Right lobe of liver (tissue), 6 donors: ENCODE results near the gene AEBP1. TPM values are rescaled to one million over a fixed set of nuclear protein-coding genes. Genes with fewer than 3 reads are reported as not detected.

ENCODE experiments used
- ATAC-seq, 4 donors: fragments of 200-7000 bp; cut with Tn5 transposase; one replicate each; pipeline ENCODE4 v1.9.1; 2020; ENCODE audit warnings: mild to moderate bottlenecking in 4 of 4, moderate library complexity in 4 of 4
- DNase-seq, 3 donors: peaks; one replicate each; pipeline ENCODE4 v3.0.0-alpha.2; 2020
- H3K27ac ChIP-seq, 3 donors: fragments of 200-600 bp; one replicate each; pipeline ENCODE4 v1.8.0; 2022
- H3K27me3 ChIP-seq, 2 donors: fragments of 200-600 bp; one replicate each; pipeline ENCODE4 v1.8.0; 2022
- H3K36me3 ChIP-seq, 4 donors: fragments of 200-600 bp; sonication (generic) in 1 of 4; one replicate each; pipeline versions ENCODE4 v1.5.1 to v1.8.0; 2017 to 2022; ENCODE audit warnings: control low read depth in 1 of 4
- H3K4me1 ChIP-seq, 4 donors: fragments of 200-600 bp; sonication (generic) in 1 of 4; one replicate each; pipeline versions ENCODE4 v1.5.1 to v1.8.0; 2017 to 2022; ENCODE audit warnings: control low read depth in 1 of 4
- H3K4me3 ChIP-seq, 3 donors: fragments of 200-600 bp; one replicate each; pipeline ENCODE4 v1.8.0; 2022
- H3K9me3 ChIP-seq, 4 donors: fragments of 200-600 bp; sonication (generic) in 1 of 4; one replicate each; pipeline versions ENCODE4 v1.5.1 to v1.8.0; 2017 to 2022; ENCODE audit warnings: control low read depth in 1 of 4
- CTCF ChIP-seq, 4 donors: fragments of 200-600 bp in 3 of 4; fragments of 450-650 bp in 1 of 4; IDR thresholded peaks; one replicate each; pipeline versions ENCODE4 v1.5.1 to v1.8.0; 2016 to 2022; ENCODE audit warnings: antibody characterized with exemption in 4 of 4, mild to moderate bottlenecking in 2 of 4
- POLR2A ChIP-seq: fragments of 450-650 bp; IDR thresholded peaks from one replicate; pipeline ENCODE4 v1.6.1; 2017; ENCODE audit warnings: antibody characterized with exemption, mild to moderate bottlenecking
- WGBS: methylation state at CpG from one replicate; pipeline ENCODE4 v1.1.6; 2018; ENCODE audit warnings: low coverage, low lambda C conversion rate; ENCODE audit not compliant: insufficient coverage; ENCODE audit errors: missing lambda C conversion rate; 5-methylcytosine and 5-hydroxymethylcytosine counted together
- intact Hi-C, 2 donors: fragments of 100-400 bp; cut with DNase I; formaldehyde crosslinking; loops; one replicate each; pipeline versions ENCODE4 v1.11.2 to v1.14.1; 2022
- total RNA-seq, 6 experiments: library from RNA; depleted of rRNA in 2 of 6; stranded (reverse); fragments of >200 nt in 2 of 6; fragmentation: NEBNext Ultra II Directional in 3 of 6; extraction: Animal tissue kit (Norgen Biotek cat#: 25700) in 3 of 6; gene quantifications; one replicate each; pipeline versions ENCODE4 v1.1.0 to v1.2.4, GENCODE V29; 2016 to 2023
- donor health status: DM: no; HTN: yes; CAD: no.
- donor health status: DM: no; HTN: no; CAD: no.
- donor health status: DM: no; HTN: no; CAD: no.
- donor health status: DM: no; HTN: yes; CAD: no.
- donor health status: DM: no; HTN: yes; CAD: no.

Gene AEBP1
- total RNA-seq, 6 experiments from 2014 or later, result 7.8 to 37.8 (median 14.3) TPM

GRCh38 chr7:44157116-44158080 is 53.3 kb downstream of the AEBP1 start:
- DNase-seq (peak in 2 of 3 donors; percentile 64 to 67), ATAC-seq (peak; percentile 10 to 61 (median 33))
- H3K27ac ChIP-seq, result peak overlapping the region in 1 of 3 donors; percentile 73
- H3K9me3 ChIP-seq, result no peaks in the 10 kb centered on the region
- peaks cover 0 to 66% (median 33%) of the 10 kb centered on the region in 4 donors for H3K4me1 ChIP-seq
- H3K4me3 ChIP-seq, result no peak overlapping the region
- peak; percentile 30 to 55 (median 41) for TF ChIP-seq CTCF (IDR thresholded peaks at IDR 0.05)
- TF ChIP-seq POLR2A, result no peak
- H3K27me3 ChIP-seq, result no peaks in the 10 kb centered on the region
- intact Hi-C loops, result no loop called here
- no peaks in the 10 kb centered on the region for H3K36me3 ChIP-seq
- 47% methylated on average over 11 of the region's 15 CpGs for whole genome bisulfite sequencing

- ATAC-seq, result peak in 2 of 4 donors; percentile 6
- peak in 1 of 3 donors; percentile 71 for DNase-seq
Measured at GRCh38 chr7:44158096-44158872, 54.1 kb downstream of the AEBP1 start.

GRCh38 chr7:44158873-44159631 is 54.9 kb downstream of the AEBP1 start:
- WGBS, result 20% methylated on average over 1 of the region's 12 CpGs
- ATAC-seq (peak in 3 of 4 donors; percentile 47 to 58 (median 48)), DNase-seq (peak in 2 of 3 donors; percentile 88 to 89)
- H3K4me1 ChIP-seq, result peaks cover 0 to 79% (median 39%) of the 10 kb centered on the region in 4 donors
- no peak for TF ChIP-seq CTCF (IDR thresholded peaks at IDR 0.05)
- no peak for TF ChIP-seq POLR2A
- H3K4me3 ChIP-seq, result peak overlapping the region in 1 of 3 donors; percentile 3
- no peaks in the 10 kb centered on the region for H3K27me3 ChIP-seq
- intact Hi-C loops, result no loop called here
- no peaks in the 10 kb centered on the region for H3K36me3 ChIP-seq
- H3K27ac ChIP-seq, result peak overlapping the region in 2 of 3 donors; percentile 28 to 73
- H3K9me3 ChIP-seq, result no peaks in the 10 kb centered on the region

More at GRCh38 chr7:44158096-44158872, 54.1 kb downstream of the AEBP1 start:
- intact Hi-C loops, result no loop called here
- no peak for TF ChIP-seq POLR2A
- no peak for TF ChIP-seq CTCF (IDR thresholded peaks at IDR 0.05)
- WGBS, result 40% methylated on average over 4 of the region's 10 CpGs
- Histone ChIP-seq H3K9me3 (no peaks in the 10 kb centered on the region), H3K27ac (peak overlapping the region in 2 of 3 donors; percentile 23 to 73), H3K4me3 (peak overlapping the region in 1 of 3 donors; percentile 3), H3K4me1 (peaks cover 0 to 75% (median 39%) of the 10 kb centered on the region in 4 donors), H3K36me3 (no peaks in the 10 kb centered on the region), H3K27me3 (no peaks in the 10 kb centered on the region)
